PFSK-1 (cell line): ENCODE results near the gene SEL1L2.

ENCODE experiments used
- FOXP2 ChIP-seq: optimal IDR thresholded peaks from 2 replicates; pipeline ENCODE3; 2011; ENCODE audit warnings: borderline replicate concordance, control low read depth, inconsistent platforms; ENCODE audit not compliant: insufficient read depth; ENCODE audit errors: extremely low read length, extremely low read depth
- POLR2AphosphoS5 ChIP-seq: IDR thresholded peaks from 2 replicates; pipeline ENCODE4 v1.6.1; 2012; ENCODE audit warnings: low read depth, mild to moderate bottlenecking, control low read depth, low read length, moderate library complexity
- SIN3A ChIP-seq: IDR thresholded peaks from 2 replicates; pipeline ENCODE4 v1.6.1; 2012; ENCODE audit warnings: mild to moderate bottlenecking, low read length, moderate library complexity, borderline replicate concordance; ENCODE audit not compliant: insufficient read depth
- TAF1 ChIP-seq: IDR thresholded peaks from 2 replicates; pipeline ENCODE4 v1.6.1; 2012; ENCODE audit warnings: low read length, control low read depth, borderline replicate concordance; ENCODE audit not compliant: insufficient read depth
- TF ChIP-seq, protein P1 (sequence below), 2 experiments: IDR thresholded peaks; 2 replicates each; pipeline versions ENCODE4 v1.6.1 to v1.8.0; 2011 to 2012; ENCODE audit warnings: low read depth in 2 of 2, low read length in 2 of 2, control low read depth in 1 of 2, inconsistent platforms in 1 of 2, mild to moderate bottlenecking in 1 of 2, moderate library complexity in 1 of 2; ENCODE audit not compliant: insufficient read depth in 1 of 2

SEL1L2 gene

GRCh38 chr20:13839421-13840092 lies 150.9 kb downstream of the SEL1L2 start:
- TF ChIP-seq SIN3A (no peak), FOXP2 (no peak), TAF1 (no peak), POLR2AphosphoS5 (no peak)
- TF ChIP-seq, protein P1, sequence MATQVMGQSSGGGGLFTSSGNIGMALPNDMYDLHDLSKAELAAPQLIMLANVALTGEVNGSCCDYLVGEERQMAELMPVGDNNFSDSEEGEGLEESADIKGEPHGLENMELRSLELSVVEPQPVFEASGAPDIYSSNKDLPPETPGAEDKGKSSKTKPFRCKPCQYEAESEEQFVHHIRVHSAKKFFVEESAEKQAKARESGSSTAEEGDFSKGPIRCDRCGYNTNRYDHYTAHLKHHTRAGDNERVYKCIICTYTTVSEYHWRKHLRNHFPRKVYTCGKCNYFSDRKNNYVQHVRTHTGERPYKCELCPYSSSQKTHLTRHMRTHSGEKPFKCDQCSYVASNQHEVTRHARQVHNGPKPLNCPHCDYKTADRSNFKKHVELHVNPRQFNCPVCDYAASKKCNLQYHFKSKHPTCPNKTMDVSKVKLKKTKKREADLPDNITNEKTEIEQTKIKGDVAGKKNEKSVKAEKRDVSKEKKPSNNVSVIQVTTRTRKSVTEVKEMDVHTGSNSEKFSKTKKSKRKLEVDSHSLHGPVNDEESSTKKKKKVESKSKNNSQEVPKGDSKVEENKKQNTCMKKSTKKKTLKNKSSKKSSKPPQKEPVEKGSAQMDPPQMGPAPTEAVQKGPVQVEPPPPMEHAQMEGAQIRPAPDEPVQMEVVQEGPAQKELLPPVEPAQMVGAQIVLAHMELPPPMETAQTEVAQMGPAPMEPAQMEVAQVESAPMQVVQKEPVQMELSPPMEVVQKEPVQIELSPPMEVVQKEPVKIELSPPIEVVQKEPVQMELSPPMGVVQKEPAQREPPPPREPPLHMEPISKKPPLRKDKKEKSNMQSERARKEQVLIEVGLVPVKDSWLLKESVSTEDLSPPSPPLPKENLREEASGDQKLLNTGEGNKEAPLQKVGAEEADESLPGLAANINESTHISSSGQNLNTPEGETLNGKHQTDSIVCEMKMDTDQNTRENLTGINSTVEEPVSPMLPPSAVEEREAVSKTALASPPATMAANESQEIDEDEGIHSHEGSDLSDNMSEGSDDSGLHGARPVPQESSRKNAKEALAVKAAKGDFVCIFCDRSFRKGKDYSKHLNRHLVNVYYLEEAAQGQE (IDR thresholded peaks at IDR 0.05; ENCODE audit: insufficient read depth in 1 of 2, low read depth in 2 of 2, low read length in 2 of 2): no peak

DNA sequence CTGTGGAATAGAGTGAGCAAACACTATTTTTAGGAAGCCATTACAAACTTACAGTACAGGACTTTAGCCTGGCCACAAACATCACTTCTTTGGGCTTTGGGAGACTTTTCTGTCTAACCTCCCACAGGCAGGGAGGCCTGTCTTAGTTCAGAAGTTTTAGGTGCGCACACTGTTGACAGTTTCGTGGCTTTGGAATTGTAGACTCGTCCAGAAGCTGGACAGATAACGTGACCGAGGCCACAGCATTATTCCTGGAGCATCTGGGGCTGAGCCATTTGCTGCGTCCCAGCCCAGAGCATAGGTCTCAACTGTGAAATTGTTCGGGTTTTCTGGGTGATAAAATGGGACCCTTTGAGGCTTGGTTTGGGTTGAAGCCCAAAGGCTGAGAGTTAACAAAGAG lies 151.8 kb downstream of the SEL1L2 start:
- no peak for TF ChIP-seq TAF1
- TF ChIP-seq, protein P1 (IDR thresholded peaks at IDR 0.05; ENCODE audit: insufficient read depth in 1 of 2, low read depth in 2 of 2, low read length in 2 of 2): no peak

GRCh38 chr20:13831476-13831875 lies 158.9 kb downstream of the SEL1L2 start:
- TF ChIP-seq SIN3A: no peak
- TF ChIP-seq, protein P1 (IDR thresholded peaks at IDR 0.05; ENCODE audit: insufficient read depth in 1 of 2, low read depth in 2 of 2, low read length in 2 of 2): no peak

GRCh38 chr20:13825465-13825864 lies 164.9 kb downstream of the SEL1L2 start:
- TF ChIP-seq TAF1: no peak
- no peak for TF ChIP-seq SIN3A
- TF ChIP-seq POLR2AphosphoS5: no peak
- no peak for TF ChIP-seq FOXP2
- TF ChIP-seq, protein P1 (IDR thresholded peaks at IDR 0.05; ENCODE audit: insufficient read depth in 1 of 2, low read depth in 2 of 2, low read length in 2 of 2): no peak

DNA sequence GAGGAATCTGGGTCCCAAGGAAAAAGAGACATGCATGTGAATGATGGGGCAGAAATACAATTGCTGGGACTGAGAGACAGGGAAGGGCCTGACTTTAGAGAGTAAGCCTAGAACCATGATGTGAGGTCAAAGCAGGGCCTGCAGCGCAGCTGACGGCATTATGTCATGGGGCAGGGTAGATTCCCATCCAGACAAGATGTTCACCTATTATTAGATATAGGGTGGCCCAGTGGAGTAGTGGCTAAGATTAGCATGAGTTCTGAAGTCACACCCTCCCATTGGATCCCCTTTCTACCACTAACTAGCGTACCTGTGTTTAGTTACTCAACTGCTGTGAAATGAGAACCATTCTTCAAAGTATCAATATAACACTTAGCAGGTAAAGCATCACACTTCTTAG lies 166.0 kb downstream of the SEL1L2 start:
- TF ChIP-seq SIN3A (no peak), TAF1 (no peak), POLR2AphosphoS5 (no peak), FOXP2 (no peak)
- TF ChIP-seq, protein P1 (IDR thresholded peaks at IDR 0.05; ENCODE audit: insufficient read depth in 1 of 2, low read depth in 2 of 2, low read length in 2 of 2): no peak
